AG09309 (cell line): ENCODE data around the gene NUDT17.
"Not testable (repeated sequence)": the region's sequence is repeated elsewhere in the genome, so short reads cannot be mapped to it uniquely, and the experiment has no call there.

Experiments used
- DNase-seq: peaks from one replicate; pipeline ENCODE4 v3.0.0-alpha.2; 2010; ENCODE audit warnings: low read depth
- H3K4me3 ChIP-seq: 2 replicates; pipeline ENCODE4 v1.5.1; 2011; ENCODE audit warnings: mild to moderate bottlenecking, low read depth, low read length, moderate library complexity; ENCODE audit not compliant: control insufficient read depth
- TF ChIP-seq, protein P1 (sequence below): IDR thresholded peaks from 2 replicates; pipeline ENCODE4 v1.5.1; 2011; ENCODE audit warnings: mild to moderate bottlenecking, low read depth, low read length, inconsistent platforms; ENCODE audit not compliant: insufficient read depth, control insufficient read depth; ENCODE audit errors: missing control alignments

The NUDT17 gene

GRCh38 chr1:145828367-145829026 is 16.9 kb upstream of the NUDT17 start:
- TF ChIP-seq, protein P1, sequence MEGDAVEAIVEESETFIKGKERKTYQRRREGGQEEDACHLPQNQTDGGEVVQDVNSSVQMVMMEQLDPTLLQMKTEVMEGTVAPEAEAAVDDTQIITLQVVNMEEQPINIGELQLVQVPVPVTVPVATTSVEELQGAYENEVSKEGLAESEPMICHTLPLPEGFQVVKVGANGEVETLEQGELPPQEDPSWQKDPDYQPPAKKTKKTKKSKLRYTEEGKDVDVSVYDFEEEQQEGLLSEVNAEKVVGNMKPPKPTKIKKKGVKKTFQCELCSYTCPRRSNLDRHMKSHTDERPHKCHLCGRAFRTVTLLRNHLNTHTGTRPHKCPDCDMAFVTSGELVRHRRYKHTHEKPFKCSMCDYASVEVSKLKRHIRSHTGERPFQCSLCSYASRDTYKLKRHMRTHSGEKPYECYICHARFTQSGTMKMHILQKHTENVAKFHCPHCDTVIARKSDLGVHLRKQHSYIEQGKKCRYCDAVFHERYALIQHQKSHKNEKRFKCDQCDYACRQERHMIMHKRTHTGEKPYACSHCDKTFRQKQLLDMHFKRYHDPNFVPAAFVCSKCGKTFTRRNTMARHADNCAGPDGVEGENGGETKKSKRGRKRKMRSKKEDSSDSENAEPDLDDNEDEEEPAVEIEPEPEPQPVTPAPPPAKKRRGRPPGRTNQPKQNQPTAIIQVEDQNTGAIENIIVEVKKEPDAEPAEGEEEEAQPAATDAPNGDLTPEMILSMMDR = no peak
- no peak overlapping the region for H3K4me3 ChIP-seq
- no peak for DNase-seq

DNA sequence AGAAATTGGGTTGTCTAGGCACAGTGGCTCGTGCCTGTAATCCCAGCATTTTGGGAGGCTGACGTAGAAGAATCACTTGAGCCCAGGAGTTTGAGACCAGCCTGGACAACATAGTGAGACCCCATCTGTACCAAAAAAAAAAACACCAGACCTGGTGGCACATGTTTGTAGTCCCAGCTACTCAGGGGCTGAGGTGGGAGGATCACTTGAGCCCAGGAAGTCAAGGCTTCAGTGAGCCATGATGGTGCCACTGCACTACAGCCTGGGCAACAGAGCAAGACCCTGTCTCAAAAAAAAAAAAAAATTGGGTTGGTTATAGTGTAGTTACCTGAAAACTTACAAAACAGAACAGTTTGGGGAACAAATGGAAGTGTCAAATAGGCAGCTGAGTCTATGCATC is 14.6 kb upstream of the NUDT17 start:
- not testable (repeated sequence) for H3K4me3 ChIP-seq, DNase-seq

DNA sequence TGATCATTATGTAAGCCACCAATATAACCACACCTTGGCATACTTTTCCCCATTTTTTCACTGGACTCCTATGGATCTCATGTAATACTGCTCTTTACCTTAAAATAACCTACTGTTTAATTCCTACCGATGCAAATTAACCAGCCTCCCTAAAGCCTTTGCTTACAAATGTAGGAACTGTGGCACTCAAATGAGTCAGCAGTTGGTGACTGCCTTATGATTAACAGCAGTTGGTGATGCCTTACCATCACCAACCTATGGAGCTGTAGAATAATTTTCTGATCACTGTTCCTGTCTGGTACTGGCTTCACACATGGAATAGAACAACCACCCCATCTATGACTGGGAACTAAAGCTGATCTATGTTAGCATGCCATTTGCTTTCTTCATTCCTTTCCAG is 7.8 kb upstream of the NUDT17 start:
- TF ChIP-seq, protein P1 = no peak
- no peak for DNase-seq
- H3K4me3 ChIP-seq = no peak overlapping the region

DNA sequence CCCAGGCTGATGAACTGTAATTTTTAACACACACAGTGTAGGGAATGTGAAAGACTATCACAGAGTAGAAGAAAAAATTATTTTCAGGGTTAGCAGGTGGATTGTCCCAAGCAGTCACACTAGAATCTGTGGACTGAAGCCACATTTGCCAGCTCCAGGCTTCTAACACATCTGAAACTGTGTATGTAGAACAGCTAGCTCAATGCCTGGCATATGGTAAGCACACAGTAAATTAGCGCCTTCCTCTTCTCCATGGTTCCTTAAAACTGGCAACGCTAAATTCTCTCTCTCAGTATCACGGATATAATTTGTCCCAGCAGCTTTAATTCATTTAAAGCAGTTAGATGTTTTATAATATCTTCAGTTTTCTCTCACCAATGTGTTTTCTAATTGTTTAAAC is 2.4 kb upstream of the NUDT17 start:
- no peak for DNase-seq

GRCh38 chr1:145845144-145845513 is 301 bp upstream of the NUDT17 start:
- DNase-seq = no peak
- TF ChIP-seq, protein P1 = no peak
- H3K4me3 ChIP-seq = peak overlapping the region; percentile 45

More for the DNA sequence above, 2.4 kb upstream of the NUDT17 start:
- H3K4me3 ChIP-seq = no peak overlapping the region
- TF ChIP-seq, protein P1 = no peak

GRCh38 chr1:145846201-145846612 is 777 bp downstream of the NUDT17 start:
- TF ChIP-seq, protein P1 = peak; percentile 67
- no peak for DNase-seq
- peak overlapping the region; percentile 45 for H3K4me3 ChIP-seq

GRCh38 chr1:145847827-145848226 is 2.4 kb downstream of the NUDT17 start:
- H3K4me3 ChIP-seq = no peak overlapping the region
- no peak for DNase-seq
- TF ChIP-seq, protein P1 = no peak
